HepG2 (cell line): ENCODE data around the gene FRMPD2. TPM values are rescaled to one million over a fixed set of nuclear protein-coding genes. Genes with fewer than 3 reads are reported as not detected.

Experiments
- ATAC-seq: fragments of 200-7000 bp; cut with Tn5 transposase; 3 replicates; pipeline ENCODE4 v1.9.1; 2020; ENCODE audit warnings: mild to moderate bottlenecking, moderate library complexity
- BruUV-seq: library from RNA; stranded (reverse); fragments of 400-500 nt; replicated peaks from 2 replicates; lab custom pipeline; 2021; lab: Mats Ljungman, UMichigan
- CTCF ChIA-PET: fragments of 300-600 bp; formaldehyde crosslinking; extraction: SDS; loops from one replicate; lab custom pipeline; 2021; ENCODE audit warnings: low total read pairs, inconsistent platforms, low intra/inter-chr PET ratio; lab: Yijun Ruan, JAX
- POLR2A ChIA-PET: fragments of 350-600 bp; sonication (Branson Sonifier 250); formaldehyde crosslinking; loops from one replicate; lab custom pipeline; 2020; ENCODE audit warnings: antibody characterized with exemption, inconsistent platforms; lab: Yijun Ruan, JAX
- DNase-seq: peaks from one replicate; pipeline ENCODE4 v3.0.0-alpha.2; 2015; ENCODE audit warnings: low spot score
- FAIRE-seq: peaks from 3 replicates; lab custom pipeline; 2011; peaks lifted over from hg19 to GRCh38; lab: Jason Lieb, UNC
- H2AFZ ChIP-seq: one replicate; pipeline ENCODE4 v1.6.1; 2011; ENCODE audit warnings: low read length, inconsistent platforms
- H3K27ac ChIP-seq: fragments of 300-600 bp; 3 replicates; pipeline ENCODE4 v1.8.0; 2011; ENCODE audit warnings: mixed run types, mild to moderate bottlenecking, mixed read lengths, low read length, inconsistent platforms; ENCODE audit not compliant: insufficient read depth; ENCODE audit errors: extremely low read length
- H3K27me3 ChIP-seq, 2 experiments: fragments of 200-600 bp in 1 of 2; 2 replicates in 1 of 2; 3 replicates in 1 of 2; pipeline versions ENCODE4 v1.6.0 to v1.8.0; 2011; ENCODE audit warnings: low read length in 2 of 2, mild to moderate bottlenecking in 2 of 2, moderate library complexity in 2 of 2, inconsistent platforms in 1 of 2; ENCODE audit not compliant: insufficient read depth in 2 of 2, control insufficient read depth in 1 of 2
- H3K36me3 ChIP-seq, 2 experiments: fragments of 200-600 bp in 1 of 2; replicated peaks in 1 of 2; 2 replicates in 1 of 2; 3 replicates in 1 of 2; pipeline versions ENCODE4 v1.5.1 to v1.8.0; 2011; ENCODE audit warnings: low read length in 2 of 2, inconsistent platforms in 1 of 2; ENCODE audit not compliant: insufficient read depth in 2 of 2, control insufficient read depth in 1 of 2
- H3K4me1 ChIP-seq: 2 replicates; pipeline ENCODE4 v1.5.1; 2012; ENCODE audit warnings: low read length, inconsistent platforms; ENCODE audit not compliant: insufficient read depth
- H3K4me2 ChIP-seq: 2 replicates; pipeline ENCODE4 v1.6.0; 2011; ENCODE audit warnings: low read depth, low read length, inconsistent platforms
- H3K4me3 ChIP-seq, 3 experiments: fragments of 200-600 bp in 1 of 3; sonication (generic), shearing (Covaris generic) in 1 of 3; replicated peaks in 1 of 3; 2 replicates each; pipeline ENCODE4 v1.5.1; 2011 to 2016; ENCODE audit warnings: low read length in 3 of 3, inconsistent platforms in 2 of 3, low read depth in 2 of 3, mild to moderate bottlenecking in 2 of 3, control low read depth in 1 of 3, mixed read lengths in 1 of 3; ENCODE audit not compliant: insufficient read depth in 1 of 3
- H3K79me2 ChIP-seq: one replicate; pipeline ENCODE4 v1.6.1; 2011; ENCODE audit warnings: low read length, inconsistent platforms; ENCODE audit not compliant: insufficient read depth
- H3K9ac ChIP-seq: 2 replicates; pipeline ENCODE4 v1.6.0; 2011; ENCODE audit warnings: mild to moderate bottlenecking, low read depth, low read length, inconsistent platforms; ENCODE audit not compliant: insufficient read depth
- H3K9me3 ChIP-seq: 2 replicates; pipeline ENCODE4 v1.5.1; 2012; ENCODE audit warnings: mild to moderate bottlenecking, low read length
- H4K20me1 ChIP-seq: 2 replicates; pipeline ENCODE4 v1.6.0; 2011; ENCODE audit warnings: inconsistent platforms, mild to moderate bottlenecking, low read length, moderate library complexity; ENCODE audit not compliant: insufficient read depth
- HOXA9 ChIP-seq: sonication (generic); formaldehyde crosslinking; IDR thresholded peaks from 2 replicates; pipeline ENCODE4 v1.8.1; 2022; ENCODE audit warnings: missing genetic modification reagents, mild to moderate bottlenecking, moderate library complexity, borderline replicate concordance
- MYC ChIP-seq: sonication (generic); formaldehyde crosslinking; IDR thresholded peaks from 2 replicates; pipeline ENCODE4 v1.9.0; 2021; ENCODE audit warnings: missing genetic modification reagents, borderline replicate concordance
- PHB2 ChIP-seq: fragments of 450-650 bp; IDR thresholded peaks from 2 replicates; pipeline ENCODE4 v1.6.1; 2018; ENCODE audit not compliant: partially characterized antibody
- ZFX ChIP-seq: sonication (generic); formaldehyde crosslinking; IDR thresholded peaks from 2 replicates; pipeline ENCODE4 v1.4.0; 2020; ENCODE audit warnings: mild to moderate bottlenecking, low read depth, missing genetic modification reagents, moderate library complexity
- ZNF260 ChIP-seq: sonication (generic); formaldehyde crosslinking; IDR thresholded peaks from 2 replicates; pipeline ENCODE4 v1.4.0; 2020; ENCODE audit warnings: missing genetic modification reagents, low read depth, mild to moderate bottlenecking, borderline replicate concordance
- WGBS: methylation state at CpG from one replicate; pipeline ENCODE4 v1.1.6; 2017; ENCODE audit warnings: low lambda C conversion rate; 5-methylcytosine and 5-hydroxymethylcytosine counted together
- in situ Hi-C: cut with HindIII; loops from 2 replicates; pipeline ENCODE4 v1.10.0; 2017; ENCODE audit warnings: low pct_unique_long_range_greater_than_20kb; ENCODE audit not compliant: extremely low pct_ligation_motif_present
- intact Hi-C: fragments of 100-400 bp; cut with micrococcal nuclease; formaldehyde crosslinking; loops from one replicate; pipeline ENCODE4 v1.10.0; 2022; ENCODE audit not compliant: unreplicated experiment
- polyA plus RNA-seq, 8 experiments: library from polyadenylated mRNA; depleted of rRNA in 3 of 8; stranded (reverse) in 7 of 8; unstranded in 1 of 8; fragments of >200 nt; fragmentation: Illumina TruSeq in 4 of 8; extraction: Trizol in 4 of 8; gene quantifications; 2 replicates each; pipeline versions ENCODE4 v1.2.1 to v1.2.3, GENCODE V29; 2011 to 2016; ENCODE audit warnings: low read depth in 4 of 8, missing spikeins in 1 of 8, mixed read lengths in 1 of 8; ENCODE audit not compliant: insufficient read depth in 1 of 8
- total RNA-seq, 5 experiments: library from RNA; depleted of rRNA; stranded (reverse); fragments of >200 nt; fragmentation: Illumina TruSeq; extraction: Trizol; gene quantifications; 2 replicates each; pipeline ENCODE4 v1.2.3, GENCODE V29; 2016; ENCODE audit warnings: low read depth in 1 of 5
- TF ChIP-seq, protein P1 (sequence below): sonication (generic); formaldehyde crosslinking; IDR thresholded peaks from 2 replicates; pipeline ENCODE4 v1.9.0; 2021; ENCODE audit warnings: missing genetic modification reagents, borderline replicate concordance

Gene FRMPD2
- total and polyA plus RNA-seq, 2 of the 13 experiments (the other 11 are each of a cell fraction or from before 2014, with no cell fraction given), result 0.45 to 1.3 TPM

- ChIA-PET CTCF (no interaction called here), POLR2A (no interaction called here)
- in situ Hi-C loops, result no loop called here
- no peak overlapping the region for H3K9ac ChIP-seq
- H3K36me3 ChIP-seq, result no peaks in the 10 kb centered on the region
- no peaks in the 10 kb centered on the region for H3K9me3 ChIP-seq
- H3K4me1 ChIP-seq, result peaks cover 16% of the 10 kb centered on the region
- H2AFZ ChIP-seq, result no peak overlapping the region
- 61% methylated on average over 9 of the region's 9 CpGs for WGBS
- no peaks in the 10 kb centered on the region for H3K79me2 ChIP-seq
- BruUV-seq, result no TSS peak
- H4K20me1 ChIP-seq, result no peaks in the 10 kb centered on the region
- no peaks in the 10 kb centered on the region for H3K27me3 ChIP-seq
- no peak overlapping the region for H3K27ac ChIP-seq
- DNase-seq (no peak), ATAC-seq (no peak), FAIRE-seq (no peak)
- no peak overlapping the region for H3K4me3 ChIP-seq
- no peak for TF ChIP-seq ZNF260
- no peak for TF ChIP-seq MYC
- no peak for TF ChIP-seq PHB2
- TF ChIP-seq HOXA9 (CRISPR knock-in tag), result no peak
- TF ChIP-seq, protein P1, sequence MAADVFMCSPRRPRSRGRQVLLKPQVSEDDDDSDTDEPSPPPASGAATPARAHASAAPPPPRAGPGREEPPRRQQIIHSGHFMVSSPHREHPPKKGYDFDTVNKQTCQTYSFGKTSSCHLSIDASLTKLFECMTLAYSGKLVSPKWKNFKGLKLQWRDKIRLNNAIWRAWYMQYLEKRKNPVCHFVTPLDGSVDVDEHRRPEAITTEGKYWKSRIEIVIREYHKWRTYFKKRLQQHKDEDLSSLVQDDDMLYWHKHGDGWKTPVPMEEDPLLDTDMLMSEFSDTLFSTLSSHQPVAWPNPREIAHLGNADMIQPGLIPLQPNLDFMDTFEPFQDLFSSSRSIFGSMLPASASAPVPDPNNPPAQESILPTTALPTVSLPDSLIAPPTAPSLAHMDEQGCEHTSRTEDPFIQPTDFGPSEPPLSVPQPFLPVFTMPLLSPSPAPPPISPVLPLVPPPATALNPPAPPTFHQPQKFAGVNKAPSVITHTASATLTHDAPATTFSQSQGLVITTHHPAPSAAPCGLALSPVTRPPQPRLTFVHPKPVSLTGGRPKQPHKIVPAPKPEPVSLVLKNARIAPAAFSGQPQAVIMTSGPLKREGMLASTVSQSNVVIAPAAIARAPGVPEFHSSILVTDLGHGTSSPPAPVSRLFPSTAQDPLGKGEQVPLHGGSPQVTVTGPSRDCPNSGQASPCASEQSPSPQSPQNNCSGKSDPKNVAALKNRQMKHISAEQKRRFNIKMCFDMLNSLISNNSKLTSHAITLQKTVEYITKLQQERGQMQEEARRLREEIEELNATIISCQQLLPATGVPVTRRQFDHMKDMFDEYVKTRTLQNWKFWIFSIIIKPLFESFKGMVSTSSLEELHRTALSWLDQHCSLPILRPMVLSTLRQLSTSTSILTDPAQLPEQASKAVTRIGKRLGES (CRISPR knock-in tag), result no peak
- no peak for TF ChIP-seq ZFX (CRISPR knock-in tag)
- intact Hi-C loops, result no loop called here
- no peak overlapping the region for H3K4me2 ChIP-seq
These were observed 20.4 kb downstream of the FRMPD2 start for GRCh38 chr10:48253970-48254657.
